HCT116 (cell line): Measurements from ENCODE around the gene RFX2. TPM values are rescaled to one million over a fixed set of nuclear protein-coding genes. Genes with fewer than 3 reads are reported as not detected.

Experiments
- ATAC-seq: fragments of 200-7000 bp; cut with Tn5 transposase; 2 replicates; pipeline ENCODE4 v1.9.1; 2020; ENCODE audit warnings: mild to moderate bottlenecking, moderate library complexity
- BruUV-seq: library from RNA; stranded (reverse); fragments of 400-500 nt; replicated peaks from 2 replicates; lab custom pipeline; 2021; lab: Mats Ljungman, UMichigan
- CTCF ChIA-PET: fragments of 300-600 bp; sonication (Branson Sonifier 250); formaldehyde crosslinking; loops from one replicate; lab custom pipeline; 2021; ENCODE audit warnings: antibody characterized with exemption; lab: Charles Lee
- POLR2A ChIA-PET: fragments of 300-600, 350-600 bp; sonication (Branson Sonifier 250); formaldehyde crosslinking; loops from one replicate; lab custom pipeline; 2021; ENCODE audit warnings: antibody characterized with exemption; lab: Charles Lee
- RAD21 ChIA-PET, 2 experiments: fragments of 300-600 bp; sonication (Branson Sonifier 250); formaldehyde crosslinking; loops; one replicate each; lab custom pipeline; 2023; ENCODE audit warnings: low total read pairs in 2 of 2; ENCODE audit not compliant: uncharacterized antibody in 2 of 2, unreplicated experiment in 2 of 2, low non-redundant PET in 1 of 2; lab: Charles Lee
- DNase-seq: peaks from one replicate; pipeline ENCODE4 v3.0.0-alpha.2; 2010; ENCODE audit warnings: low read depth, low spot score
- H2AFZ ChIP-seq: fragments of 200-600 bp; shearing (Covaris generic), sonication (generic); 2 replicates; pipeline ENCODE4 v1.6.1; 2017; ENCODE audit warnings: low read depth, mixed run types, mixed read lengths, antibody characterized with exemption, low read length; ENCODE audit not compliant: poor library complexity, severe bottlenecking
- H3K27ac ChIP-seq: 2 replicates; pipeline ENCODE4 v1.5.1; 2012; ENCODE audit warnings: low read depth, low read length
- H3K27me3 ChIP-seq: fragments of 200-600 bp; sonication (generic); 2 replicates; pipeline ENCODE4 v1.6.1; 2016; ENCODE audit warnings: mixed run types, low read length, mixed read lengths; ENCODE audit not compliant: insufficient read depth
- H3K36me3 ChIP-seq, 2 experiments: fragments of 200-500 bp in 1 of 2; fragments of 200-600 bp in 1 of 2; sonication (Bioruptor generic) in 1 of 2; sonication (generic) in 1 of 2; 2 replicates each; pipeline versions ENCODE4 v1.5.1 to v1.6.1; 2014 to 2016; ENCODE audit warnings: low read length in 2 of 2, inconsistent platforms in 1 of 2, mixed read lengths in 1 of 2, mixed run types in 1 of 2; ENCODE audit not compliant: insufficient read depth in 2 of 2, control insufficient read depth in 1 of 2
- H3K4me1 ChIP-seq, 2 experiments: fragments of 200-600 bp in 1 of 2; sonication (generic) in 1 of 2; 2 replicates each; pipeline versions ENCODE4 v1.5.1 to v1.6.1; 2012 to 2017; ENCODE audit warnings: low read length in 2 of 2, inconsistent platforms in 1 of 2, mild to moderate bottlenecking in 1 of 2, mixed read lengths in 1 of 2, mixed run types in 1 of 2, moderate library complexity in 1 of 2; ENCODE audit not compliant: insufficient read depth in 2 of 2, control insufficient read depth in 1 of 2
- H3K4me2 ChIP-seq: fragments of 200-600 bp; sonication (generic); 2 replicates; pipeline ENCODE4 v1.6.1; 2017; ENCODE audit warnings: mixed run types, low read length, mixed read lengths
- H3K4me3 ChIP-seq, 2 experiments: fragments of 200-600 bp in 1 of 2; sonication (generic) in 1 of 2; replicated peaks in 1 of 2; 2 replicates each; pipeline ENCODE4 v1.5.1; 2011 to 2016; ENCODE audit warnings: low read length in 2 of 2, control low read depth in 1 of 2, low read depth in 1 of 2, mild to moderate bottlenecking in 1 of 2, mixed read lengths in 1 of 2, mixed run types in 1 of 2
- H3K79me2 ChIP-seq: fragments of 200-600 bp; sonication (generic); 2 replicates; pipeline ENCODE4 v1.6.1; 2017; ENCODE audit warnings: mild to moderate bottlenecking, mixed run types, low read length, moderate library complexity, mixed read lengths; ENCODE audit not compliant: insufficient read depth
- H3K9ac ChIP-seq: fragments of 200-600 bp; sonication (generic); 2 replicates; pipeline ENCODE4 v1.6.1; 2016; ENCODE audit warnings: low read length, mixed read lengths
- H3K9me2 ChIP-seq: fragments of 200-600 bp; sonication (generic), shearing (Covaris generic); 2 replicates; pipeline ENCODE4 v1.6.1; 2017; ENCODE audit warnings: mixed run types, mild to moderate bottlenecking, moderate library complexity; ENCODE audit not compliant: insufficient read depth
- H3K9me3 ChIP-seq, 2 experiments: fragments of 200-500 bp in 1 of 2; fragments of 200-600 bp in 1 of 2; sonication (Bioruptor generic) in 1 of 2; sonication (generic) in 1 of 2; 2 replicates each; pipeline ENCODE4 v1.6.1; 2014 to 2017; ENCODE audit warnings: low read length in 2 of 2, mixed read lengths in 2 of 2, inconsistent platforms in 1 of 2, low read depth in 1 of 2, mild to moderate bottlenecking in 1 of 2, mixed run types in 1 of 2, moderate library complexity in 1 of 2; ENCODE audit not compliant: control insufficient read depth in 1 of 2, insufficient read depth in 1 of 2
- H4K20me1 ChIP-seq: fragments of 200-600 bp; sonication (generic), shearing (Covaris generic); 2 replicates; pipeline ENCODE4 v1.6.1; 2017; ENCODE audit warnings: mixed run types, mild to moderate bottlenecking, moderate library complexity; ENCODE audit not compliant: insufficient read depth
- CBX3 ChIP-seq: IDR thresholded peaks from 2 replicates; pipeline ENCODE4 v1.6.1; 2012; ENCODE audit warnings: low read depth
- CEBPB ChIP-seq: IDR thresholded peaks from 2 replicates; pipeline ENCODE4 v1.6.1; 2012; ENCODE audit warnings: low read depth
- CTCF ChIP-seq, 3 experiments: fragments of 200-600 bp in 1 of 3; sonication (generic) in 1 of 3; IDR thresholded peaks in 2 of 3; conservative IDR thresholded peaks in 1 of 3; 2 replicates each; pipeline ENCODE4 v1.5.1; 2012 to 2017; ENCODE audit warnings: low read depth in 2 of 3, low read length in 2 of 3, antibody characterized with exemption in 1 of 3, borderline replicate concordance in 1 of 3, control low read depth in 1 of 3, mild to moderate bottlenecking in 1 of 3, mixed read lengths in 1 of 3, mixed run types in 1 of 3, moderate library complexity in 1 of 3; ENCODE audit not compliant: insufficient read depth in 1 of 3
- EGR1 ChIP-seq: IDR thresholded peaks from 2 replicates; pipeline ENCODE4 v1.6.1; 2012; ENCODE audit warnings: low read depth
- EZH2phosphoT487 ChIP-seq: fragments of 200-600 bp; IDR thresholded peaks from 2 replicates; pipeline ENCODE4 v1.6.1; 2018; ENCODE audit warnings: antibody characterized with exemption, borderline replicate concordance
- FOSL1 ChIP-seq: IDR thresholded peaks from 2 replicates; pipeline ENCODE4 v1.6.1; 2012; ENCODE audit warnings: low read depth
- JUND ChIP-seq: IDR thresholded peaks from 2 replicates; pipeline ENCODE4 v1.6.1; 2012
- POLR2A ChIP-seq: IDR thresholded peaks from 2 replicates; pipeline ENCODE4 v1.7.0; 2011; ENCODE audit warnings: borderline replicate concordance; ENCODE audit not compliant: insufficient read depth, insufficient read length; ENCODE audit errors: extremely low read depth
- RAD21 ChIP-seq: IDR thresholded peaks from 2 replicates; pipeline ENCODE4 v1.6.1; 2012; ENCODE audit warnings: low read depth, mild to moderate bottlenecking
- REST ChIP-seq: IDR thresholded peaks from 2 replicates; pipeline ENCODE4 v1.6.1; 2012; ENCODE audit warnings: low read depth
- SIN3A ChIP-seq: IDR thresholded peaks from 2 replicates; pipeline ENCODE4 v1.6.1; 2012; ENCODE audit warnings: low read depth
- SRF ChIP-seq: IDR thresholded peaks from 2 replicates; pipeline ENCODE4 v1.6.1; 2012; ENCODE audit warnings: low read depth
- TCF7L2 ChIP-seq: IDR thresholded peaks from 2 replicates; pipeline ENCODE4 v1.7.0; 2011; ENCODE audit warnings: borderline replicate concordance, inconsistent platforms; ENCODE audit not compliant: insufficient read depth, insufficient read length; ENCODE audit errors: extremely low read depth
- ZBTB33 ChIP-seq: IDR thresholded peaks from 2 replicates; pipeline ENCODE4 v1.6.1; 2011; ENCODE audit warnings: mild to moderate bottlenecking, low read length, moderate library complexity; ENCODE audit not compliant: insufficient replicate concordance; ENCODE audit errors: extremely low read depth
- ZFX ChIP-seq: fragments of 450-650 bp; IDR thresholded peaks from 2 replicates; pipeline ENCODE4 v1.6.1; 2017
- ZNF274 ChIP-seq: fragments of 200-500 bp; sonication (Bioruptor generic); IDR thresholded peaks from 2 replicates; pipeline ENCODE4 v1.6.1; 2014; ENCODE audit warnings: mild to moderate bottlenecking, low read depth, low read length, inconsistent platforms
- intact Hi-C: fragments of 100-400 bp; cut with micrococcal nuclease; formaldehyde crosslinking; loops from 2 replicates; pipeline ENCODE4 v1.10.0; 2022
- total RNA-seq: library from RNA; stranded (reverse); gene quantifications from one replicate; pipeline ENCODE4 v1.2.1, GENCODE V29; 2021; ENCODE audit not compliant: unreplicated experiment

The RFX2 gene
- total RNA-seq, 1 experiment from 2014 or later, result 13.7 TPM

- Histone ChIP-seq H3K36me3 (no peaks in the 10 kb centered on the region), H3K9ac (no peak overlapping the region), H3K9me3 (no peaks in the 10 kb centered on the region), H4K20me1 (no peaks in the 10 kb centered on the region), H3K4me2 (no peak overlapping the region), H3K27ac (no peak overlapping the region), H3K4me1 (peaks cover 9 to 22% of the 10 kb centered on the region in 2 experiments), H3K9me2 (no peaks in the 10 kb centered on the region), H2AFZ (no peak overlapping the region), H3K79me2 (no peaks in the 10 kb centered on the region), H3K4me3 (no peak overlapping the region), H3K27me3 (no peaks in the 10 kb centered on the region)
- DNase-seq, result no peak
- BruUV-seq, result no TSS peak
- ChIA-PET RAD21 (no interaction called here), CTCF (no interaction called here), POLR2A (no interaction called here)
- ATAC-seq, result no peak
- intact Hi-C loops, result no loop called here
- TF ChIP-seq TCF7L2, result no peak
- TF ChIP-seq ZBTB33, result no peak
- no peak for TF ChIP-seq ZFX
- TF ChIP-seq CBX3, result no peak
- no peak for TF ChIP-seq EZH2phosphoT487
- TF ChIP-seq RAD21, result no peak
- TF ChIP-seq ZNF274, result no peak
- no peak for TF ChIP-seq CEBPB
- no peak for TF ChIP-seq CTCF (IDR thresholded peaks at IDR 0.05 in 2 of 3, conservative IDR thresholded peaks at IDR 0.05 in 1 of 3; ENCODE audit: borderline replicate concordance in 1 of 3, insufficient read depth in 1 of 3, low read depth in 2 of 3, low read length in 2 of 3)
- no peak for TF ChIP-seq EGR1
- no peak for TF ChIP-seq SRF
- no peak for TF ChIP-seq SIN3A
- TF ChIP-seq POLR2A, result no peak
- TF ChIP-seq REST, result no peak
- TF ChIP-seq FOSL1, result no peak
- no peak for TF ChIP-seq JUND
Measured at GRCh38 chr19:6068711-6069110, 41.6 kb downstream of the RFX2 start.
